Measurements from ENCODE around the gene OSBPL9.

OSBPL9 gene

DNA sequence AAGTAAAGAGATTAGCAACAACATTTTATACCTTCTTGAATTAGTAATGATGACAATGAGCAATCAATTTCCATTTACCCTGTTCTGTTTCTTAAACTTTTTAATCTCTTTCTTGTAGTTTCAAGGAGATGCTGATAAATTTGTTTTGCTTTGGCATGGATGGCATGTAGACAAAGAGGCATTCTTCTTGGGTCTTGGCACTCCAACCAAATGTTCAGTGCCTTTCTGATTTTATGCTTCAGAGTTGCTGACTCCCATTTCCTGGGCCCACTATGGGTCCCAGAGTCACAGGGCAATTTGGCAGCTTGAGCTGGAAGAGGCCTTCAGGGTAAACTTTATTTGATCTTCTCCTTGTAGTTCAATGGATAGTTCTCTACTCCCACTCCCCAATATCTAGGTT lies 42.1 kb upstream of the OSBPL9 start:
- no peak for DNase-seq (ENCODE audit: extremely low read depth, low read depth)

DNA sequence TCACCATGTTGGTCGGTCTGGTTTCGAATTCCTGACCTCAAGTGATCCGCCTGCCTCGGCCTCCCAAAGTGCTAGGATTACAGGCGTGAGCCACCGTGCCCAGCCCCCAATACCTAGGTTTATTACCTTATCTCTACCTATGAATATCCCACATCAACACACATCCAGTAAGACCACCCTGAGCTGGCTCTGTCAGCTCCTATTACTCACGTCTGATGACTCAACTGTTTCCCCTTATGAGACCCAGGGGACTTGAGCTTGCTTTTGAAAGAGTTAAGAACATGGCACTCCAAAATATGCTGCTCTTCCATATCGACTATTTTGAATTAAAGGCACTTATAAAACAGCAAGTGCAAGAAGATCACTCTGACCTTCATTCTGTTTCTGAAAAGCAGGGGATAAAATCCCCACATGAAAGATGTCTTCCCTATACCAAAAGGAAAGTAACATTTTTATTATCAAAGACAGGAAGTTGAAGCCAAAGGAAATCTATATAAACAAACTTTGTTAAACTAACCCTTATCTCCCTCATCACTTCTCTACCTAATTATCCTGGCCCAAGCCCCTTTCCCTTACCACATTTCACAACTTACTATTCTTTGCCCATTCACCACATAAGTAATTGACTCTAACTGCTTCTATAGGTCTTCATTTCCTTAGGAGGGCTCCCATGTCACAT lies 41.3 kb upstream of the OSBPL9 start:
- TF ChIP-seq, protein P1, sequence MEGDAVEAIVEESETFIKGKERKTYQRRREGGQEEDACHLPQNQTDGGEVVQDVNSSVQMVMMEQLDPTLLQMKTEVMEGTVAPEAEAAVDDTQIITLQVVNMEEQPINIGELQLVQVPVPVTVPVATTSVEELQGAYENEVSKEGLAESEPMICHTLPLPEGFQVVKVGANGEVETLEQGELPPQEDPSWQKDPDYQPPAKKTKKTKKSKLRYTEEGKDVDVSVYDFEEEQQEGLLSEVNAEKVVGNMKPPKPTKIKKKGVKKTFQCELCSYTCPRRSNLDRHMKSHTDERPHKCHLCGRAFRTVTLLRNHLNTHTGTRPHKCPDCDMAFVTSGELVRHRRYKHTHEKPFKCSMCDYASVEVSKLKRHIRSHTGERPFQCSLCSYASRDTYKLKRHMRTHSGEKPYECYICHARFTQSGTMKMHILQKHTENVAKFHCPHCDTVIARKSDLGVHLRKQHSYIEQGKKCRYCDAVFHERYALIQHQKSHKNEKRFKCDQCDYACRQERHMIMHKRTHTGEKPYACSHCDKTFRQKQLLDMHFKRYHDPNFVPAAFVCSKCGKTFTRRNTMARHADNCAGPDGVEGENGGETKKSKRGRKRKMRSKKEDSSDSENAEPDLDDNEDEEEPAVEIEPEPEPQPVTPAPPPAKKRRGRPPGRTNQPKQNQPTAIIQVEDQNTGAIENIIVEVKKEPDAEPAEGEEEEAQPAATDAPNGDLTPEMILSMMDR (IDR thresholded peaks at IDR 0.05; ENCODE audit: low read depth, low read length): no peak
- DNase-seq (ENCODE audit: extremely low read depth, low read depth): no peak

More for the DNA sequence above, 42.1 kb upstream of the OSBPL9 start:
- TF ChIP-seq, protein P1 (IDR thresholded peaks at IDR 0.05; ENCODE audit: low read depth, low read length): no peak

GRCh38 chr1:51576085-51576444 lies 40.8 kb upstream of the OSBPL9 start:
- no peak for DNase-seq (ENCODE audit: extremely low read depth, low read depth)
- TF ChIP-seq, protein P1 (IDR thresholded peaks at IDR 0.05; ENCODE audit: low read depth, low read length): no peak

DNA sequence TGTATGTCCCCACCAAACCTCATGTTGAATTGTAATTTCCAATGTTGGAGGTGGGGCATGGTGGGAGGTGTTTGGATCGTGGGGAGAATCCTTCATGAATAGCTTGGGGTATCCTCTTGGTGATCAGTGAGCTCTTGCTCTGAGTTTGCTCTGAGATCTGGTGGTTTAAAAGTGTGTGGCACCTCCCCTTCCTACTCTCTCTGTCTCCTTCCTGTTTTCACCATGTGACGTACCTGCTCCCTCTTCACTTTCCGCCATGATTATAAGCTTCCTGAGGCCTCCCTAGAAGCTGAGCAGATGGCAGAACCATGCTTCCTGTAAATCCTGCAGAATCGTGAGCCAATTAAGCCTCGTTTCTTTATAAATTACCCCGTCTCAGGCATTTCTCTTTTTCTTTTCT lies 40.0 kb upstream of the OSBPL9 start:
- TF ChIP-seq, protein P1 (IDR thresholded peaks at IDR 0.05; ENCODE audit: low read depth, low read length): no peak
- no peak for DNase-seq (ENCODE audit: extremely low read depth, low read depth)

DNA sequence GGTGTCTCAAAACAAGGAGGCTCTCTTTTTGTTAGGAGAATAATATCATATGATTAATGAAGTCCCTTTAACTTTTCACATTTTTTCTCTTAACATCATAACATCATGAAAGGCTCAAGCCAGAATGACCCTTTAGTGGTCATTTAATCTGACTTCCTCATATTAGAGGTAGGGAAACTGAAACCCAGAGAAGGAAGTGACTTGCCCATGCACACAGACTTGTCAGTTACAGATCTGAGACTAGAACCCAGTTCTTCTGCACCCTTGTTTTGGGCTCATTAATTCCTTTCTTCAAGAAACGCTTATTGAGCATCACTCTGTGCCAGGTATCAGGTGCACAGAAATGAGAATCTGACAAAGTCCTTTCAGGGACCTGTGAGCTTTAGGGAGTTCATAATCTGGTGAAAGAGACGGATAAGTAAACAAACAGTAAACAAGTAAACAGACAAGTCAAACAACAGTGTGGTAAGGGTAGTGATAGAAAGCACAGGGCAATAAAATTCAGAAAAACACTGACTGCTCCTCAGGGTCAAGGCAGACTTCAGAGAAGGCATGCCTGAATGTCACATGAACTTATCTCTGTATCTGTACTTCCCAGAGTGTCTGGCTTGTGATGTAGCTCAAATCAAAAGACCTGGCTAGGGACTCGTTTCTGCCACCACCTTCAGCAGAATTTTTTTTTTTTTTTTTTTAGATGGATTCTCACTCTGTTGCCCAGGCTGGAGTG lies 38.3 kb upstream of the OSBPL9 start:
- DNase-seq (ENCODE audit: extremely low read depth, low read depth): no peak
- TF ChIP-seq, protein P1 (IDR thresholded peaks at IDR 0.05; ENCODE audit: low read depth, low read length): no peak

- TF ChIP-seq, protein P1 (IDR thresholded peaks at IDR 0.05; ENCODE audit: low read depth, low read length): no peak
Measured at GRCh38 chr1:51581238-51581637, 35.7 kb upstream of the OSBPL9 start.

DNA sequence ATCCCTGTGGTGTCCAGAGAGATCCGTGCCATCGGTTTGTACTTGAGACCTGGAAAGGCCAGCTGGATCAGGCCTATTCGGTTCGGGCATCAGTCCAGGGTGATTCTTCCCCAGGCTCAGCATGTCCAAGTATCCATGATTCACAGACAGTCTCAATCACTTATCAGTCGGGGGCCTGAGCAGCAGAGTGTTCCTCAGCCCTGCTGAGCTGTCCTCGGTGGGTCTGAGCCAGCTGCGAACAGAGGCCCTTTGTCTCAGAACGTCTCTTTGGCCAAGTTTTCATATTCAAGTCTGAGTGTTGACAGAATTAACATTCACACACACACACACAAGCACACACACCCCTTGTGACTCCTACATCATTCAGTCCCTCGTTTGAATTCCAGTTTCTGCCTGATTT lies 33.4 kb upstream of the OSBPL9 start:
- DNase-seq (ENCODE audit: extremely low read depth, low read depth): no peak
- TF ChIP-seq, protein P1 (IDR thresholded peaks at IDR 0.05; ENCODE audit: low read depth, low read length): no peak

More at GRCh38 chr1:51581238-51581637, 35.7 kb upstream of the OSBPL9 start:
- no peak for DNase-seq (ENCODE audit: extremely low read depth, low read depth)
